Psoas muscle (tissue), 8 donors: ENCODE data around the gene RANBP2. TPM values are rescaled to one million over a fixed set of nuclear protein-coding genes. Genes with fewer than 3 reads are reported as not detected.

Experiments used
- ATAC-seq, 4 donors: fragments of 200-7000 bp; cut with Tn5 transposase; one replicate each; pipeline ENCODE4 v1.9.1; 2020; ENCODE audit warnings: moderate library complexity in 3 of 4, mild to moderate bottlenecking in 2 of 4
- DNase-seq, 2 donors: peaks; one replicate each; pipeline ENCODE4 v3.0.0-alpha.2; 2020
- H3K27ac ChIP-seq: fragments of 200-600 bp; one replicate; pipeline ENCODE4 v1.8.0; 2022
- H3K27me3 ChIP-seq, 3 donors: fragments of 200-600 bp in 1 of 3; one replicate each; pipeline versions ENCODE4 v1.6.1 to v1.8.0; 2013 to 2022; ENCODE audit warnings: low read length in 2 of 3, mild to moderate bottlenecking in 2 of 3, moderate library complexity in 1 of 3; ENCODE audit not compliant: insufficient read depth in 3 of 3
- H3K36me3 ChIP-seq, 2 donors: fragments of 200-600 bp in 1 of 2; one replicate each; pipeline versions ENCODE4 v1.6.1 to v1.8.0; 2013 to 2022; ENCODE audit warnings: low read depth in 1 of 2, mild to moderate bottlenecking in 1 of 2, moderate library complexity in 1 of 2; ENCODE audit not compliant: insufficient read depth in 1 of 2
- H3K4me1 ChIP-seq: fragments of 200-600 bp; one replicate; pipeline ENCODE4 v1.8.0; 2022
- H3K4me3 ChIP-seq: fragments of 200-600 bp; one replicate; pipeline ENCODE4 v1.8.0; 2022; ENCODE audit warnings: mild to moderate bottlenecking
- H3K9me3 ChIP-seq: fragments of 200-600 bp; one replicate; pipeline ENCODE4 v1.8.0; 2022
- CTCF ChIP-seq: fragments of 200-600 bp; IDR thresholded peaks from one replicate; pipeline ENCODE4 v1.8.0; 2022; ENCODE audit warnings: antibody characterized with exemption
- WGBS, 3 donors: extraction: QIAGEN DNeasy Blood & Tissue Kit; methylation state at CpG; one replicate each; pipeline versions ENCODE4 v1.1.6 to v1.1.7; 2013; 5-methylcytosine and 5-hydroxymethylcytosine counted together
- intact Hi-C, 2 donors: fragments of 100-400 bp; cut with DNase I; formaldehyde crosslinking; loops; one replicate each; pipeline versions ENCODE4 v1.11.0 to v1.14.2; 2022
- polyA plus RNA-seq, 3 donors: library from polyadenylated mRNA; stranded (reverse); fragments of 200-250 nt; gene quantifications; one replicate each; pipeline ENCODE4 v1.2.3, GENCODE V29; 2013
- total RNA-seq, 4 donors: library from RNA; stranded (reverse); fragmentation: NEBNext Ultra II Directional in 2 of 4; extraction: Animal tissue kit (Norgen Biotek cat#: 25700) in 2 of 4; gene quantifications; one replicate each; pipeline versions ENCODE4 v1.2.1 to v1.2.4, GENCODE V29; 2021 to 2023
- donor health status: healthy with polysubstance abuse.
- donor health status: DM: no; HTN: no; CAD: no; lungs with moderate emphysema.
- donor health status: Bipolar disorder and iron deficiency.
- donor health status: healthy.
- donor health status: DM: yes; HTN: yes; CAD: no.
- donor health status: DM: no; HTN: no; CAD: no.
- donor health status: DM: no; HTN: no; CAD: no.
- donor health status: DM: yes; HTN: yes; CAD: no.

RANBP2 gene
- total and polyA plus RNA-seq, 7 donors, result 12.4 to 74.3 (median 58.5) TPM

- intact Hi-C loops, result no loop called here
- Histone ChIP-seq H3K36me3 (no peaks in the 10 kb centered on the region), H3K27me3 (no peaks in the 10 kb centered on the region), H3K9me3 (no peaks in the 10 kb centered on the region), H3K4me1 (no peaks in the 10 kb centered on the region), H3K27ac (no peak overlapping the region), H3K4me3 (no peak overlapping the region)
- no peak for ATAC-seq
- no peak for DNase-seq
- TF ChIP-seq CTCF, result no peak
Observed at GRCh38 chr2:108833219-108833618, 113.9 kb downstream of the RANBP2 start.

- intact Hi-C loops, result no loop called here
- no peak overlapping the region for H3K27ac ChIP-seq
- H3K9me3 ChIP-seq, result peaks cover 4% of the 10 kb centered on the region
- ATAC-seq, result no peak
- no peaks in the 10 kb centered on the region for H3K4me1 ChIP-seq
- TF ChIP-seq CTCF, result no peak
- DNase-seq, result no peak
- 94 to 98% (median 96%) methylated on average over 3 of the region's 3 CpGs for WGBS, 3 donors
- no peaks in the 10 kb centered on the region for H3K27me3 ChIP-seq
- no peaks in the 10 kb centered on the region for H3K36me3 ChIP-seq
- H3K4me3 ChIP-seq, result no peak overlapping the region
Observed at GRCh38 chr2:108834620-108835019, 115.3 kb downstream of the RANBP2 start.

GRCh38 chr2:108835040-108835439 lies 115.8 kb downstream of the RANBP2 start:
- 89 to 94% (median 92%) methylated on average over 1 of the region's 1 CpG for WGBS, 3 donors
- H3K27ac ChIP-seq, result no peak overlapping the region
- DNase-seq, result no peak
- H3K9me3 ChIP-seq, result peaks cover 7% of the 10 kb centered on the region
- H3K27me3 ChIP-seq, result no peaks in the 10 kb centered on the region
- H3K4me3 ChIP-seq, result no peak overlapping the region
- no peaks in the 10 kb centered on the region for H3K4me1 ChIP-seq
- H3K36me3 ChIP-seq, result no peaks in the 10 kb centered on the region
- no peak for ATAC-seq
- no peak for TF ChIP-seq CTCF
- intact Hi-C loops, result no loop called here

Other genes with a start within 250 kb of the RANBP2 start
- 100 to 1,000 TPM in 3 of 4 donors, 10 to 100 TPM in 1; 55.1 to 219 (median 182) TPM for gene LIMS1, start 185.0 kb upstream of the RANBP2 start, total RNA-seq
- 100 to 1,000 TPM in 1 of 3 donors, 10 to 100 TPM in 2; 50.5 to 287 (median 63.5) TPM for gene LIMS1, start 185.0 kb upstream of the RANBP2 start, polyA plus RNA-seq
- 1 to 10 TPM in 3 of 4 donors, under 1 TPM in 1; 0.39 to 2.4 (median 1.5) TPM for gene CCDC138, start 67.3 kb downstream of the RANBP2 start, total RNA-seq
- 1 to 10 TPM in 2 of 3 donors, under 1 TPM in 1; 0.79 to 1.5 (median 1.0) TPM for gene CCDC138, start 67.3 kb downstream of the RANBP2 start, polyA plus RNA-seq